NCI-H524 (cell line): Measurements from ENCODE around the gene KNCN.
A peak's percentile ranks its signal among the peaks of the same experiment; 100 is the strongest.

Experiments
- DNase-seq, 2 experiments: peaks; one replicate each; lab custom pipeline; 2025; lab: John Stamatoyannopoulos, UW

KNCN gene

DNA sequence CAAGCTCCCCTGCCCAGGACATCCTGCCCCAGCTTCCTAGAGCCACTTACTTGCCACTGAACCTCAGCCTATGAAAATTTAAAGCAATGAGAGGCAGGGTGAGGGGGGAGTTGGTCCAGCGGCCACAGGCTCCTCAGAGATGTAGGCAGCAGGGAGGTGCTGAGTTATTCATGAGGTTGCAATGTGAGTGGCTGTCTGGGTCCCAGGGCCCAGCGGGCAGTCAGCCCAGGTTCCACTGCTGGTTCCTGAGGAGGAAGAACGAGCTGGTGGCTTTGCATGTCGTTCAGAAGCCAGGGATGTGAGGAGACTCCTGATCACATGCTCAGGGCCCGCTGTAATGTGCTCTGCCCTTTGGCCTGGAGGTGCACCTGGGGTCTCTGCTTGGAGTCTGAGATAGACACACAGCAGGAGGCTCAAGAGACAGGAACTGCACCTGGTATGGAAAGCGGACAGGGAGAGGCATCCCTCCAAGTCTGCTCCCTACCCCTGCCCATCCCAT, at the start of gene KNCN:
KNCN (minus strand) TSS at position 51 of the 499 bp plus-strand sequence. CDS start 432 bp downstream, outside the sequence.
- DNase-seq: no peak

DNA sequence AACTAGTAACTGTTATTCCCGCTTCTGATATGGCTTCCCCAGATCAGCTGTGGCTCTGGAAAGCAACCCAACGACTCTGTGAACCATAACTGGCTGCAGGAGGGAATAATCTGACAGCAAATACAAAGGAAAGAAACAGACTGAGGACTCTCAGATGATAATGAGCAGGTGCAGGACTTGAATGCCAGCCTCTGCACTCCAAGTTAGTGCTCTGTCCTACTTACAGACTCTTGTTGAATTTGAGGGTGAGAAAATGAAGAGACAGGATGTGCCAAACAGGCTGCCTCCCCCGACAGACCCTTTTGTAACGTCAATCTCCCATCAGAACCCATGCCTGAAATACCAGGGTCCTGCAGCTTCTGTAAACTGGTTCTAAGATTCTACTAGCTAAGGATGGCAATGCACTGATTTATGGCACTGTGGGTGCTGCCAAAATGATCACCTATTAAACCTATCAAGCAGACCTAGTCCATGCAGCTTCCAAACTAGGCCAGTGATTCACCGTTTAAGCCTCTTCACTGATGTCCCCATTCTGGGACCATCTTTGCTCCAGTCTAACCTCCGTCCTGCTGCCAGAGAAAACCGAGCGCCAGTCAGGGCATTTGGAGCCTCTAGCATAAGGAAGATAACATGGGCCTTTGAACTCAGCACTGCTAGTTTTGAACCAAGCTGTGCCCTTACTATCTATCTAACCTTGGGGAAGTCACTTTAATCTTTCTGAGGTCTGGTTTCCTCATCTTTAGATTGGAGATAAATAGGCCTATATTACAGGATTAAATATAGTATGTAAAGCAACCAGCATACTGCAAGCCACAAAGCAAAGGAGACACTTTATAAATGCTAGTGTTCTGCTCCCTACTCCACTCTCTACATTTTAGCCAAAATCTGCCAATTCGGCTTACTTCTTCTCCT, 47.9 kb upstream of the KNCN start:
- no peak for DNase-seq

DNA sequence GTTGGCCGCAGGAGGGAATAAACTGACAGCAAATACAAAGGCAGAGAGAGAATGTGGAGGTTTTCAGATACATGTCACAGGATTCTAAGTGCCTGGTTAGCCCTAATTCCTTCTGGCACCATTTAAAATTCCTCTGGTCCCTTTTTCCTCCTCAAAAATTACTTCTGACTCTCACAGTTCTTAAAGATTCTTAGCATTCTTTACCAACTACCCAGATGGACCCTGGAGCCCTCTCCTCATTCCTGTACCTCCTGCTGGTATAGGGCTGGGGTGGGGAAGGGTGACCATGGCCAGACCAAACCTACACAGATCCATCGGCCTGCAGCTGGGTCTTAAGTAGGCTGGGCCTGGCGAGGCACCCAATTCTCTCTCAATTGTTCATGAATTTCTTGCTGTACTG, 45.4 kb upstream of the KNCN start:
- no peak for DNase-seq

DNA sequence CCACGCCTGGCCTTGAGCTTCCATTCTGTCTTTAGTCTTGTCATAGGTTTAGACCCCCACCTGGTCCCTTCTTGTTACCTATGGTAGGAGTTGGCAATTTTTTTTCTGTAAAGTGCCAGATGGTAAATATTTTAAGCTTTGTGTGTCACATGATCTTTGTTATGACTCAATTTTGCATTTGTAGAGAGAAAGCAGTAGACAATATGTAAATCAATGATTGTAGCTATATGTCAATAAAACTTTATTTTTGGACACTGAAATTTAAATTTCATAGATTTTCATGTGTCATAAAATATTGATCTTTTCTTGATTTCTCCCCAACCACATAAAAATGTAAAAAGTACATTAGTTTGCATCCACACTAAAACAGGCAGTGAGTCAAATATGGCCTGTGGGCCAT, 44.6 kb upstream of the KNCN start:
- no peak for DNase-seq

DNA sequence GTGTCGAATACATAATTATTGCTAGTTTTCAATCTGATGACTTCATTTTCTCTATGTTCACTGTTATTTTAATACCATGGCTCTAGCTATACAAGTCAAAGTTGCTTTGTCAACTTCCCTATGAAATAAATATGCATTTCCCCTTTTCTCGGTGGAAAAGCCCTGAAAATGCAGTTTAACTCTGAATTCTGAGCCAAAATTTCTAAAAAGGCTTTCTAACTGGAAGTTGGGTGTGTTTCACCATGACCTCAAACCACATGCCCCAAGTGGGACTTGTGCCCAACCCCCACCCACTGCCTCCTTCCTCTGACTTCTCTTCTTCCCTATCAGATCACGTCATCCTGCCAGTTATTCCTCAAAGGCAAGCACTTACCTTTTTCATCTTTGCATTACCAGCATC, 43.7 kb upstream of the KNCN start:
- DNase-seq: no peak

DNA sequence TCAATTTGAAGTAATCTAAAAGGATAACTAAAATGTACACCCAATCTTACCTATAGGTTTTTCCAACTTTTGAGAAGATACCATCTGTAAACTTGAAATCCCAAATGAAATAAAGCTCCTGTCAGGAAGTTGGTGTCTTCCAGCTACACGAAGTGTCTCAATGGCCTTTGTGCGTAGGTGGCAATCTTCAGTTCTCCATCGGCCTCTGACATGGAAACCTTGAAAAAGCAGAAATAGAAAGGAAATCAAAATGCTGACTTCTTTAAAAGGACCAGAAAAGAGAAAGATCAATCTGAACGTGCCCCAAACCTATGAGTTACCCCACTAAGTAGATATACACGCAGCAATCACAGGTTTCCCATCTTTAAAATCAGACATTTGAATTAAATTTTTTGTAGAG, 42.6 kb upstream of the KNCN start:
- DNase-seq: no peak

DNA sequence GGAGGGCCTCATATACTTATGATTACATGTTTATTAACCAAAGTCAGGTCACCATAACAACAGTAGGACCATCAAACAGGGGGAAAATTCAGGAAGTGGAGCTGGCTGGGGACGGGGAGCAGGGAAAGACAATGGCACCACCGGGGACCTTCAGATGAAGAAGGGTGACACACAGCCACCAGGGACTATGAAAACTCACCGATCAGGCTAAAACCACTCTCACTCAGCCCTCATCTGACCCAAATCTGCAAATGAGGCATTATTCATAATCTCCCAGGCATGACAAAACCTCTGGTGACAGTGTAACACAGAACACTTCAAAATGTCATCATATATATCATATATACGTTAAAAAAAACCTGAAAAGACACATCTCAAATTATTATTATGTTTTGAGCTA, 41.4 kb upstream of the KNCN start:
- no peak for DNase-seq

DNA sequence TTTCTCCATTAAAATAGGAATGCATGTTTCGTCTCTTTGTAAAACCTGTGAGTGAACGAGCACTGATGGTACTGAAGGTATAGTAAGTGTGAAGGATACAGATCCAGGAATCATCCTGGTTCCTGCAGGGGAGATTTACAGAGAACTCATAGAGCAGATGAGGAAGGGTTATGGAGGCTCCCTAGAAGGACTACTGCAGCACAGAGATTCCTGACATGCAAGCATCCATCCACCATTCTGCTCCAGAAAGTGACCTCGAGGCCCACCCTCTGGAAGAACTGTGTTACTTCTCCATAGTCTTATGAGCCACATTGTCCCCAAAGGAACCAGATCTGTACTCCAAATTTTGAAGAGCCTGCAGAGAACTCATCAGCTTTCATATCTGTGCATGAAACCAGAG, 38.1 kb upstream of the KNCN start:
- no peak for DNase-seq

DNA sequence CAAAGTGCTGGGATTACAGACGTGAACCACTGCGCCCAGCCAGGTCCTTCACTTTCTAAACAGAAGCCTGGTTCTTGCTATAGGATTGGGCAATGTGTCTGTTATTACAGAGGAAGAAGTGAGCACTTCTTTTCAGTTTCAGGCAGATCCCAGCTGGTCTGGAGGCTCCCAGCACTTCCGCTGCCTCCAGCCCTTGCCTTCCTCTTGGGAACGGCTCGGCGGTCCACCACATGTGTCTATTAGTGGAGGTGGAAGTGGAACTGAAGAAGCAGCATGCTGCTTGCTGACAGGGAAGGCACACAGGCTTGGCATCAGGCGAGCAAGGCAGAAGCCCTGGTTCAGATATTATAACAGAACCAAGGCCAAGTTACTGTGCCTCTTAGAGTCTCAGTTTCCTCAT, 35.6 kb upstream of the KNCN start:
- DNase-seq: no peak

DNA sequence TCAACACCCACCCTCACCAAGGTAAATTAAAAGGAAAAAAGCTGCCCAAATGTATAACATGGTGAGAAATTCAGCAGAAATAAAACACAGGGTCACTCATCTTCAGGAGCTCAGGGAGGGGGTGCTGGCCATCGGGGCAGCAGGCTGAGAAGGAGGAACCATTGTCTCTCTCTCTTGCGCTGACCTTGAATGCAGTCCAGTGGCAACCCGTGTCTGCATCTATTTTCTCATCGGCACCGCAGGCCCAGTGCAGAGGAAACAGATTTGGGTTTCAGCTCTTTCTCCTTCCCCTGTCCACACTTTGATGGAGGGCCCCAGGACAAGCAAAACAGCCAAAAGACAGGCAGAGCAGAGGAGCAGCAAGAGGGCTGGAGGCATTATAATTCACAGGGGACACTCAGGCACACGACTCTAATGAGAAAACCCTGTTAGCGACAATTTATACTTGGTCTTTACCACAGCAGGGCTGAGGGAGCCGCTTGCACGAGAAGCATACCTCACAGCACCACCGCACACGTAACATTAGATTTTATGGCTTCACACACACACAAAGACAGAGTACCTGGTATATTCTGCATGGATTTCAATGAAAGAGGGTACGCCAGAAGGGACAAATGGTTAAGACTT, 34.0 kb upstream of the KNCN start:
- DNase-seq: no peak

DNA sequence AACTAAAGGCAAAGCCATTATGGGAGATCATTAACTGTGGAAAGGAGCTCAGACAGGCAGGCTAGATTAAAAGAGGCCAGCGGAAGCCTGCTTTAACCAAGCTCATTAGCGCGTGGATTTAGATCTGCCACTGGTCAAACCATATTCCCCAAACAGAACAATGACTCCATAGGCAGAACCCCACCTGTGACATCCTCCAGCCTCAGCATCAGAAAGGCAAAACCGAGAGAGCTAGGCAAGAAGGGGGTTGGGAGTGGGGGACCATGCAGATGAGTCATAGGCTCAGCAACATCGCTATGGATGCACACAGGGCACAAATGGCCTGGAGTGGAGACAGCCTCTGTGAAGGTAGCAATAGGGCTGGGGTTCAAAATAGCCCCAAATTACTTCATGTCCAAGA, 32.0 kb upstream of the KNCN start:
- DNase-seq: no peak

DNA sequence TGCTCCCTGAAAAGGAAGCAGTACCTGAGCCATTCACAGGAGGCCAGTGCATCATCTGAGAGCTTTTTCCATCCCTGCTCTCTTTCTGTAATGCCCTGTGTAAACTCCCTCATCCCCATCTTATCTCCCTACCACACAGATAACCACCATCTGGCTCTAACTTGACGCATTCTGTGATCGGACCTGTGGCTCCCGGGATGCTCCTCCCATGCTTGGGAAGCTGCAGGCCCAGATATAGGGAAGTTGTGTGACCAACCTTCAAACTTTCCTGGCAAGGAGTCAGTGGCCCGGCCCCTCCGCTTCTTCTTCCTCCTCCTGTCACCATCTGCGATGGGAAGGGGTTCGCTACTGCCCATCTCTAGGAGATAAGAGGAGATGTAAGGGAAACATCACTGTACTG, 31.5 kb upstream of the KNCN start:
- no peak for DNase-seq

DNA sequence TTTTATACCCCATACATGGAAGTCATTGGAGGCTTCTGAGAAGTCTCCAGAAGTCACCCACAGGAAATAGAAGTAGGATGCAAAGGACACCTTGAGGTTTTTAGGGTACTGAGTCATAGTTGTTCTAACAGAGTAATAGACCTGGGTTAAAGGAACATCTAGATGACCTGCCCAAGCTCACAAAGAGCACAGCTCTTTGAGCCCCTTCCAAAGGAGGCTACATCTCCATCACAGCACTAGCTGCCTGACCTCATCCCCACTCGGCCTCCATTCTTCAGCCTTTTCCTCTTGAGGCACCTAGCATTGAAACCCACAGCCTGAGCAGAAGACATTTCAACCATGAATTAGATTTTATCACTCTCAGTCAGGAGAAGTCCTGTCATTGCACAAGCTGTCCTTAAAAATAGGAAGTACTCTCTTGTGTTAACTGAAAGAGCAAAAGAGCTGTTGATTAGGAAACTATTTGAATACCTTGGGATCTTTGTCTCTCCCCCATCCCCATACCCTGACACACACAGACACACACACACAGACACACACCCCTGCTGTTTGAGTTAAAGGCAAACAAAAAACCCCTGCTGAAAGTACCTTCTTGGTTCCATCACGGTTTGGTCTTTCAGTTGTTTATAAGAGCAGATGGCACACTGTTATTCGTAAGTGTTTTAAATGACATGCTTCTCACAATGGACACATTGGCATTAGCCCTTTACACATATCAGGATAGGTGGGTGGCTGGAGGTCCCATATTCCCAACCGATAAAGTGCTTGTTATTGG, 30.4 kb upstream of the KNCN start:
- no peak for DNase-seq

DNA sequence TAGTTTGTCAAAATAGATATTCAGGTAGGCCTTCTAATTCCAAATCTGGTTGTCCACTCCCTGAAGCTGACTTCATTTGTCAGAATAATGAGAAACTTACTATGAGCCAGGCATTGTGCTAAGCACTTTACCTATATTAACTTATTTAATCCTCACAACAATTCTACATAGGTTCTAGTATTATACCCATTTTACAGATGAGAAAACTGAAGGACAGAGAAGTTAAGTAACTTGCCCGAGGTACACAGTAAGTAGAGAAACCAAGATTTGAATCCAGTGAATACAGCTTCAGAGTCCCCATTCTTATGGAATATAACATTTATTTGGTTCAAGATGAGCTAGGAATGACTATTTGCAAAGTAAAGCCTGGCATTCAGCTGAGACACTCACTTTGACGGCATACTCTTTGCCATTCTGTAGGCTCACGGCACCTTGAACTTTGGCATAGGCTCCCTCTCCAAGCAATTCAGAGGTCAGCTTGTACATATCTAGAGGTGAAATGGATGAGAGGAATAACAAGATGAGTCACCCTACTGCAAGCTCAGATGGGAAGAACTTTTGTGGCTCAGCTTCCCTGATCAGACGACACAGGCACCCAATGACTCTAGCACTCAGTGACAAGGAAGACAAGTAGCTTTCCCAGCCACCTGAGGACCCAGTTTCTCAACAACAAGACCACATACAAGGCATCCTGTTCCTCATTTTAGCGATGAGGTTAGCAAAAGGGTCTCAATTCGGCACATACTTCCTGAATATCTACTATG, 28.9 kb upstream of the KNCN start:
- DNase-seq: no peak

DNA sequence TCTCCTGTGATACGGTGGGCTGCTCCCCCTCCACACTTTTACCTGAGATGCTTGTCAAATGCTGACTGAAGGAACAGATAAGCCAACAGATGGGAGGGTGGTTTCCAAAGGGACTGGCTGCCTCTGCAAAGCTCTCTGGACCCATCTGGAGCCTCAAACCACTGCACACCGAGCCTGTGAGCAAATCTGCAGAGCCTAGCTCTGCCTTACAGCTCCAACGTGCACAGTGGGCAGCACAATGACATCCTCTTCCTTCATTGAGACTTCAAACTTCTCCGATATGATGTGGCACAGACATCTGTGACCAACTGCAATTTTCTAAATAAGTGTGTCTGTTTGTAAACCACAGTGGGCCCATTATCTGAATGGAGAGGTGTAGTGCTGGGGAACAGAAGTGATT, 26.2 kb upstream of the KNCN start:
- peak in 1 of 2 experiments; percentile 35 for DNase-seq

DNA sequence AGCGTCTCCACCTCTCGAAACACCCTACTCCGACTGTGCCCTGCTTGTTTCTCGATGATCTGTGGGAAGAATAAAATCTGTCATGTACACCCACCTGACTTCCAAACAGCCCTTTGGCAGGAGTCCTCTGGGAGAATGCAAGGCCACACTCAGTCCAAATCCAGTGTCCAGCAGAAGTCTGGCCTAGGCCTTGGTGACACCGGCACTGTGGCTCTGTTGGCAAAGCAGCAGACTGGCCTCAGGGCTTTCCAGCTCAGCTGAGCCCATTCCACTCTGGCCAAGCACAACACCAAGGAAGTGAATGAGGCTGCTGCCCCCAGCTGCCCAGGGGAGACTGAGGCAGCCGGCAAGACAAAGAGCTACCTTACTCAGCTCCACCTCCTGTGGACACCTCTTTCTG, 25.1 kb upstream of the KNCN start:
- no peak for DNase-seq

DNA sequence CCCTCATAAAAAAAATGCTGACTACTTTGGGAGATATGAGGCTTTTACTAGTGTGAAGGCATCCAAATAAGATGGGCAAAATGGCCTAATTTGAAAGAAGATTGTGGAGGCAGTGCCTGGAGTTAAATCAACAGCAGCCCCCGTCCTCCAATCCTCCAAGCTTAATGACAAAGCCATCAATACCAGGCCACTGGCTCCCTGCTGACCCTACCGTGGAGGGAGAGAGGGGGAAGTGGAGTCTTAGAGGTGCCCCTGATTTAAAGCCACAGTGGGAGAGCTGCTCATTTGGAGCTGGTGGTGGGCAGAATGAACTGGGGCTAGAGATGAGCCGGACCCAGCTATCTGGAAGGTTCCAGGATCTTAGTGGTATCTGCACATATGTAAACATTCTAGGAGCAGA, 24.3 kb upstream of the KNCN start:
- no peak for DNase-seq

DNA sequence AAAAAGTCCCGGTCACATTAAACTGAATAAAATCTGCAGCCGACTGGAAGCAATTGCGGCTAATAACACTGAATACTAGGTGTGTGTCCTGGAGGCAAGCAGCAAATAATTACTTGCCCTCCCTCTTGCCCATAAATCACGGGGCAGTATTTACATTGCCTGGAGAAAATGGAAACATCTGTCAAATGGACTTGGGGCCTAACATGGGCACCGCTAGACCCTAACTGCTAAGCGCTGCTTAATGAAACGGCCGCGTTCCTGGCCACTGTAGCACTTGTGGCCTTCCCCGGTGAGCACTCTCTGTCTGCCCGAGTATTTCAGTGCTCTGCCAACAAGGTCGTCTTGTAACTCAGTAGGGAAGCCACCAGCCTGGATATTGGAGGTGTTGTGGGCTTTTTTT, 23.9 kb upstream of the KNCN start:
- DNase-seq: no peak

DNA sequence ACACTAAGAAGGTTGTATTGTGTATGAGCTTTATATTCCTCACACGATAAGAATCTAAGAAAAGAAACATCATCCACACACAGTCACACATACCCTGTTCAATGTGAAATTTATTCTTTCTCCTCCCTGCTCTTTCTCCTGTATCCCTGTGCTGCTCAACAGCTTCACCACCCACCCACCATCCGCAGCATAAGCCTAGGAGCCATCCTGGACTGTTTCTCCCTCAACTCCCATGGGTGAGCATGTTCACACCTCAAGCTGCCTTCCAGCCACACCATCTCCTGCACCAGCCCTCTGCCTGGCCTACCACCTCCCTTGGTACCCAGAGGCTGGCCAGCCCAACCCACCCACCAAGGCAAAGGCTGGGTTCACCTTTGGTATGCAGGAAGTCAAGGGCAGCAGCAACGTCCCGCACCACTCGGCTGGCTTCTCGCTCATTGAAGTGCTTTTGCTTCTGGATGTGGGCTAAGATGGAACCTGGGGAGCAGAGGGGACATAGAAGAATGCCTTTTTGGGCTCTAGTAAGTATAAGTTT, 20.3 kb upstream of the KNCN start:
- no peak for DNase-seq

DNA sequence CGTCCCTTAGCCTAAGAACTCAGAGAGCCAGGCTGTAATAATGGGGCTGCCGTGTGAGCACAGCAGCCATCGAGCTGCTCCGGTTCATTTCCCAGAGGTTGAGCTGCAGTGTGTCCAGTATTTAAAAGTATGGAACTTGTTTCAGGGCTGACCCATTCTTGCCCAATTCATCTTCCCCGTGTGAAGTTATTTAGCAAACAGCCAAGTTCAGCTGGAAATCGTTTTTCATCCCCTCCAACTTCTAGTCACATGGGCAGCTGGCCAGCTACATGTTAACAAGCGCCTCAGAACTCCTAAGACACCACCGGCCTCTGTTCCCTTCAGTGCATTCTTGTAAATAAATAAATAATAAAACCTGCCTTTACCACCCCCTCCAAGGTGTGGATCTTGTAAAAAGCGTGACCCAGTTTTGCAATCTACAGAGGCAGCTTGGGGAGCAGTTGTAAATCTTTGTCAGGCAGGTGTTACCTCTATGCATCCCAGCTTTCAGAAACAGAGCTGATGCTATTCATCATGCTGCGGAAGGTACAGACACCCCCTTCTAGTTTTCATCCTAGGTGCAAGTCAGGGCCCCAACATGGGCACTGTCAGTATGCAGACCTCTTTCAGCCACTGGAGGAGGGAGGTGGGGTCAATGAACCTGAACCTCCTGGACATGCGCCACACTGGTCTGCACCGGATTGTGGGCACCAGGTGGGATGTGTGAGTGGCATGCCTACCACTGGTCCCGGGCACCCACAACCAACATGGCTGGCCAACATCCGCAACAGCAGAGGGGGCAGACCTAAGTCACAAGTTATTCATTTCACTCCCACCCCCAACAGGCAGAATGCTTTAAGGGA, 18.7 kb upstream of the KNCN start:
- DNase-seq: no peak

DNA sequence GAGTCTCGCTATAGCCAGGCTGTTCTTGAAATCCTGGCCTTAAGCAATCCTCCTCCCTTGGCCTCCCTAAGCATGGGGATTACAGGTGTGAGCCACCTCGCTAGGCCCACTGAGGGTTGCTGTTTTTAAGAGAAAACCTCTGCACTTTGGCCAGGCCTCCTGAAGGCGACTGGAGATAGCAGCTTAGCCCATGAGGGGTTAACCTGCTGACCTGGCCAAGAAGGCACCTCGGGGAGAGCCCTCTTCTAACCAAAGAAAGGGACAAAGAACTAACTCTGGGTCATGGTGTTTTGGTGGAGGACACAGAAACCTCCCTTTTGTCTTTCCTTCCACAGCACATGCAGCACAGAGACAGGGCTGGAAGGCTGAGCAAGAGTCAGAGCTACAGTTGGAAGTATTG, 17.7 kb upstream of the KNCN start:
- no peak for DNase-seq
